HEK293T (cell line): ENCODE data around the gene PCBP3.
"Not testable (repeated sequence)": the region's sequence is repeated elsewhere in the genome, so short reads cannot be mapped to it uniquely, and the experiment has no call there.

Experiments used
- CTCF ChIA-PET: fragments of 350-600 bp; formaldehyde crosslinking; extraction: SDS; loops from one replicate; lab custom pipeline; 2021; ENCODE audit warnings: antibody characterized with exemption, inconsistent platforms; lab: Yijun Ruan, JAX
- POLR2A ChIA-PET: fragments of 350-600 bp; formaldehyde crosslinking; extraction: SDS; loops from one replicate; lab custom pipeline; 2020; ENCODE audit warnings: antibody characterized with exemption, inconsistent platforms; lab: Yijun Ruan, JAX
- DNase-seq: peaks from one replicate; pipeline ENCODE4 v3.0.0; 2012; ENCODE audit warnings: mixed read lengths; ENCODE audit errors: extremely low spot score
- ARNT ChIP-seq: fragments of 450-650 bp; IDR thresholded peaks from 2 replicates; pipeline ENCODE4 v1.6.1; 2017; ENCODE audit warnings: mild to moderate bottlenecking
- BHLHE40 ChIP-seq: fragments of 450-650 bp; IDR thresholded peaks from 2 replicates; pipeline ENCODE4 v1.6.1; 2016; ENCODE audit warnings: mild to moderate bottlenecking, moderate library complexity, borderline replicate concordance
- CTBP1 ChIP-seq: fragments of 450-650 bp; IDR thresholded peaks from 2 replicates; pipeline ENCODE4 v1.6.1; 2016; ENCODE audit warnings: borderline replicate concordance
- ELF4 ChIP-seq: fragments of 450-650 bp; IDR thresholded peaks from 2 replicates; pipeline ENCODE4 v1.6.1; 2017; ENCODE audit warnings: antibody characterized with exemption
- FOXA1 ChIP-seq: fragments of 450-650 bp; IDR thresholded peaks from 2 replicates; pipeline ENCODE4 v1.6.1; 2016; ENCODE audit warnings: mild to moderate bottlenecking
- FOXK2 ChIP-seq: fragments of 450-650 bp; IDR thresholded peaks from 2 replicates; pipeline ENCODE4 v1.6.1; 2016; ENCODE audit warnings: mild to moderate bottlenecking
- FOXM1 ChIP-seq: fragments of 450-650 bp; IDR thresholded peaks from 2 replicates; pipeline ENCODE4 v1.6.1; 2017; ENCODE audit warnings: mild to moderate bottlenecking, borderline replicate concordance
- HDGF ChIP-seq: fragments of 450-650 bp; IDR thresholded peaks from 2 replicates; pipeline ENCODE4 v1.6.1; 2017; ENCODE audit warnings: antibody characterized with exemption, borderline replicate concordance
- L3MBTL2 ChIP-seq: fragments of 450-650 bp; conservative IDR thresholded peaks from 2 replicates; pipeline ENCODE4 v1.6.1; 2016; ENCODE audit warnings: mild to moderate bottlenecking
- LEF1 ChIP-seq: fragments of 450-650 bp; IDR thresholded peaks from 2 replicates; pipeline ENCODE4 v1.6.1; 2017; ENCODE audit warnings: mild to moderate bottlenecking, borderline replicate concordance
- NFRKB ChIP-seq: fragments of 450-650 bp; IDR thresholded peaks from 2 replicates; pipeline ENCODE4 v1.6.1; 2016; ENCODE audit warnings: mild to moderate bottlenecking, moderate library complexity
- PKNOX1 ChIP-seq: fragments of 450-650 bp; IDR thresholded peaks from 2 replicates; pipeline ENCODE4 v1.6.1; 2016
- SP1 ChIP-seq: fragments of 450-650 bp; IDR thresholded peaks from 2 replicates; pipeline ENCODE4 v1.6.1; 2017
- SUZ12 ChIP-seq: fragments of 450-650 bp; IDR thresholded peaks from 2 replicates; pipeline ENCODE4 v1.6.1; 2016; ENCODE audit warnings: mild to moderate bottlenecking
- TARDBP ChIP-seq: fragments of 450-650 bp; IDR thresholded peaks from 2 replicates; pipeline ENCODE4 v1.6.1; 2016
- ZNF384 ChIP-seq: fragments of 450-650 bp; IDR thresholded peaks from 2 replicates; pipeline ENCODE4 v1.6.1; 2016

PCBP3 gene

GRCh38 chr21:45607021-45607908 lies 36.3 kb upstream of the PCBP3 start:
- no peak for DNase-seq
- POLR2A ChIA-PET = interaction anchor here (1.1 kb wide), 1 partner anchor 10 kb away, joined by 3 read pairs; no protein-coding TSS in a partner anchor
- TF ChIP-seq FOXM1 = no peak
- TF ChIP-seq NFRKB = no peak
- peak; percentile 10; the same call in 1 of the 2 replicates for TF ChIP-seq PKNOX1
- CTCF ChIA-PET = no interaction called here

- no peak for DNase-seq
- ChIA-PET POLR2A (interaction anchor here (1.1 kb wide), 1 partner anchor 9 kb away, joined by 3 read pairs; no protein-coding TSS in a partner anchor), CTCF (no interaction called here)
- TF ChIP-seq FOXK2 = no peak
- TF ChIP-seq ELF4 = no peak
- no peak for TF ChIP-seq HDGF
- TF ChIP-seq FOXA1 = no peak
- no peak for TF ChIP-seq L3MBTL2
- TF ChIP-seq NFRKB = no peak
- no peak for TF ChIP-seq TARDBP
- TF ChIP-seq FOXM1 = no peak
- no peak for TF ChIP-seq BHLHE40
These were observed 35.6 kb upstream of the PCBP3 start for GRCh38 chr21:45607909-45608295.

GRCh38 chr21:45608747-45609470 lies 34.6 kb upstream of the PCBP3 start:
- POLR2A ChIA-PET = interaction anchor here (1.1 kb wide), 1 partner anchor 8 kb away, joined by 3 read pairs; no protein-coding TSS in a partner anchor

GRCh38 chr21:45609616-45610015 lies 33.9 kb upstream of the PCBP3 start:
- CTCF ChIA-PET, DNase-seq, POLR2A ChIA-PET: not testable (repeated sequence)

More at GRCh38 chr21:45608747-45609470, 34.6 kb upstream of the PCBP3 start:
- DNase-seq, CTCF ChIA-PET: not testable (repeated sequence)

GRCh38 chr21:45611296-45611695 lies 32.2 kb upstream of the PCBP3 start:
- POLR2A ChIA-PET = no interaction called here
- DNase-seq = no peak
- CTCF ChIA-PET = no interaction called here
- TF ChIP-seq LEF1 (no peak), TARDBP (no peak), NFRKB (no peak), FOXA1 (no peak), FOXK2 (no peak), PKNOX1 (no peak), BHLHE40 (no peak), HDGF (no peak), ARNT (no peak), ELF4 (no peak), FOXM1 (no peak)

GRCh38 chr21:45611939-45612664 lies 31.4 kb upstream of the PCBP3 start:
- CTCF ChIA-PET = no interaction called here
- POLR2A ChIA-PET = no interaction called here
- TF ChIP-seq L3MBTL2 (no peak), NFRKB (no peak), BHLHE40 (no peak), FOXM1 (no peak), LEF1 (no peak), TARDBP (no peak), HDGF (no peak), FOXA1 (no peak), FOXK2 (no peak), CTBP1 (no peak), ARNT (no peak), ELF4 (no peak), SP1 (no peak), PKNOX1 (no peak), SUZ12 (no peak), ZNF384 (no peak)
- no peak for DNase-seq

GRCh38 chr21:45612665-45613019 lies 30.9 kb upstream of the PCBP3 start:
- CTCF ChIA-PET, DNase-seq, POLR2A ChIA-PET: not testable (repeated sequence)
